NOMO-1 (cell line): Measurements from ENCODE around the gene MSTO1.
"Not testable (repeated sequence)": the region's sequence is repeated elsewhere in the genome, so short reads cannot be mapped to it uniquely, and the experiment has no call there.

Experiments used
- DNase-seq, 2 experiments: peaks; one replicate each; lab custom pipeline; 2025; ENCODE audit not compliant: unreplicated experiment in 2 of 2; lab: John Stamatoyannopoulos, UW

MSTO1 gene

GRCh38 chr1:155609515-155610256 is at the start of gene MSTO1:
Gene MSTO1 (plus strand): TSS chr1:155610218. CDS start chr1:155610249, 31 bp downstream.
- DNase-seq = peak; percentile 95 to 97

GRCh38 chr1:155561779-155562580 is 48.0 kb upstream of the MSTO1 start:
- DNase-seq = peak; percentile 38 to 43

- peak; percentile 85 to 93 for DNase-seq
Observed at GRCh38 chr1:155562581-155563376, 47.2 kb upstream of the MSTO1 start, which contains the start of gene ASH1L. Gene ASH1L (minus strand): TSS chr1:155562803. CDS start chr1:155521519, 41,284 bp downstream.

- peak in 1 of 2 experiments; percentile 19 for DNase-seq
Observed at GRCh38 chr1:155563377-155564022, 46.5 kb upstream of the MSTO1 start.

GRCh38 chr1:155569988-155570592 is 39.9 kb upstream of the MSTO1 start:
- no peak for DNase-seq

- DNase-seq = no peak
Observed at GRCh38 chr1:155570593-155570990, 39.4 kb upstream of the MSTO1 start.

- no peak for DNase-seq
Observed at GRCh38 chr1:155574077-155574476, 35.9 kb upstream of the MSTO1 start.

GRCh38 chr1:155575608-155576007 is 34.4 kb upstream of the MSTO1 start:
- not testable (repeated sequence) for DNase-seq

GRCh38 chr1:155583846-155584245 is 26.2 kb upstream of the MSTO1 start:
- DNase-seq = not testable (repeated sequence)

GRCh38 chr1:155589282-155589681 is 20.7 kb upstream of the MSTO1 start:
- not testable (repeated sequence) for DNase-seq

GRCh38 chr1:155590516-155591247 is 19.3 kb upstream of the MSTO1 start:
- DNase-seq = not testable (repeated sequence)

- peak; percentile 42 to 46 for DNase-seq
Observed at GRCh38 chr1:155591770-155592169, 18.2 kb upstream of the MSTO1 start.

- not testable (repeated sequence) for DNase-seq
Observed at GRCh38 chr1:155595877-155596474, 14.0 kb upstream of the MSTO1 start.

- DNase-seq = no peak
Observed at GRCh38 chr1:155596864-155597263, 13.2 kb upstream of the MSTO1 start.

- DNase-seq = no peak
Observed at GRCh38 chr1:155598842-155599331, 11.1 kb upstream of the MSTO1 start.

- not testable (repeated sequence) for DNase-seq
Observed at GRCh38 chr1:155599828-155600572, 10.0 kb upstream of the MSTO1 start.

- DNase-seq = no peak
Observed at GRCh38 chr1:155607708-155608107, 2.3 kb upstream of the MSTO1 start.

GRCh38 chr1:155608888-155609225 is 1.2 kb upstream of the MSTO1 start:
- DNase-seq = no peak
